Neural cell (in vitro differentiated cells): ENCODE data around the gene RNF169.
A peak's percentile ranks its signal among the peaks of the same experiment; 100 is the strongest.

Experiments used
- EP300 ChIP-seq: fragments of 450-650 bp; conservative IDR thresholded peaks from 2 replicates; pipeline ENCODE4 v1.6.1; 2014; ENCODE audit warnings: antibody characterized with exemption, mild to moderate bottlenecking, moderate library complexity; ENCODE audit not compliant: poor library complexity, severe bottlenecking
- EZH2 ChIP-seq: fragments of 200-600, 300-800 bp; shearing (Covaris generic), sonication (generic); IDR thresholded peaks from 2 replicates; pipeline ENCODE4 v1.6.1; 2014; ENCODE audit warnings: antibody characterized with exemption, low read length, borderline replicate concordance, mild to moderate bottlenecking; ENCODE audit not compliant: insufficient read depth, poor library complexity, severe bottlenecking
- MXI1 ChIP-seq: fragments of 450-650 bp; conservative IDR thresholded peaks from 2 replicates; pipeline ENCODE4 v1.6.1; 2014; ENCODE audit warnings: antibody characterized with exemption, mild to moderate bottlenecking; ENCODE audit not compliant: poor library complexity, severe bottlenecking
- POLR2AphosphoS5 ChIP-seq: IDR thresholded peaks from 2 replicates; pipeline ENCODE4 v1.6.1; 2012
- RAD21 ChIP-seq: fragments of 450-650 bp; conservative IDR thresholded peaks from 2 replicates; pipeline ENCODE4 v1.6.1; 2014; ENCODE audit warnings: antibody characterized with exemption, mild to moderate bottlenecking, moderate library complexity
- SMC3 ChIP-seq: fragments of 450-650 bp; conservative IDR thresholded peaks from 2 replicates; pipeline ENCODE4 v1.6.1; 2014; ENCODE audit warnings: antibody characterized with exemption, mild to moderate bottlenecking, moderate library complexity; ENCODE audit not compliant: poor library complexity
- TAF1 ChIP-seq: IDR thresholded peaks from 2 replicates; pipeline ENCODE4 v1.6.1; 2012; ENCODE audit warnings: low read depth
- TF ChIP-seq, protein P1 (sequence below): fragments of 450-650 bp; IDR thresholded peaks from 2 replicates; pipeline ENCODE4 v1.5.1; 2014; ENCODE audit warnings: antibody characterized with exemption, mild to moderate bottlenecking, moderate library complexity; ENCODE audit not compliant: poor library complexity, severe bottlenecking
- TF ChIP-seq, protein P2 (sequence below): IDR thresholded peaks from 2 replicates; pipeline ENCODE4 v1.6.1; 2012; ENCODE audit warnings: borderline replicate concordance

DNA sequence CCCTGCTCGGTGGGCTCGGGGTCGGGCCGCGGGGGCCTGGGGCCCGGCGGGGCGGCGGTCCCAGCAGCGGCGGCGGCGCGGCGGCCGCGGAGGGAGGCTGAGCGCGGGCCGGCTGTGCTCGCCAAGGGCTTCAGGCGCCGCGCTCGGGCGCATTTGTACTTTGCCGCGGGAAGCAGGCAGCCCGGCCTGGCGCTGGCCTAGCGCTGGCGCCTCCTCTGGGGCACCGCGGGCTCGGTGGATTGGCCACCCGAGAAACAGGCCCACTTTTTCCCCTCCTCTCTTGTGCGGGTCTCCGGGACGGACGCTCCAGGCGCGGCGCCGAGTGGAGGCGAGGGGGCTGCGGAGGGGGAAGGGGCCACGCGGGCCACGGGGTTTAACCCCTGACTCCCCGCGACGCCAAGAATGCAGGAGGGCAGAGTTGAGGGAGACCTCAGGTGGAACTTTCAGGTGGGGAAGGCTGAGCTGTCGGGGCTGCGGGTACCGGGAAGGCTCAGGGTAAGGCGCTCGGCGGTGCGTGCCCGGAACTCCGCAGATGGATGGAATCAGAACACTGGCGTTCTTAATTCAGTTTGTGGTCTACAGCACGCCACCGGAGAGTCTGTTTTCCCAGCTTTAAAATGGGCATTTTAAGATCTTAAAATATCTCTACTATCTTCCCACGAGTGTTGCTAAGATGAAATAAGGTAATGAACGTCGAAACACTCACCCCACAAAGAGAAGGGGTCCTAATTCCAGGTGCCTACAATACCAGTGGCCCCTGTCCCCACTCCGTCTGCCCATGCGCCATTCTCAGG, 17.2 kb upstream of the RNF169 start, which contains the start of gene CHRDL2:
- TF ChIP-seq, protein P1, sequence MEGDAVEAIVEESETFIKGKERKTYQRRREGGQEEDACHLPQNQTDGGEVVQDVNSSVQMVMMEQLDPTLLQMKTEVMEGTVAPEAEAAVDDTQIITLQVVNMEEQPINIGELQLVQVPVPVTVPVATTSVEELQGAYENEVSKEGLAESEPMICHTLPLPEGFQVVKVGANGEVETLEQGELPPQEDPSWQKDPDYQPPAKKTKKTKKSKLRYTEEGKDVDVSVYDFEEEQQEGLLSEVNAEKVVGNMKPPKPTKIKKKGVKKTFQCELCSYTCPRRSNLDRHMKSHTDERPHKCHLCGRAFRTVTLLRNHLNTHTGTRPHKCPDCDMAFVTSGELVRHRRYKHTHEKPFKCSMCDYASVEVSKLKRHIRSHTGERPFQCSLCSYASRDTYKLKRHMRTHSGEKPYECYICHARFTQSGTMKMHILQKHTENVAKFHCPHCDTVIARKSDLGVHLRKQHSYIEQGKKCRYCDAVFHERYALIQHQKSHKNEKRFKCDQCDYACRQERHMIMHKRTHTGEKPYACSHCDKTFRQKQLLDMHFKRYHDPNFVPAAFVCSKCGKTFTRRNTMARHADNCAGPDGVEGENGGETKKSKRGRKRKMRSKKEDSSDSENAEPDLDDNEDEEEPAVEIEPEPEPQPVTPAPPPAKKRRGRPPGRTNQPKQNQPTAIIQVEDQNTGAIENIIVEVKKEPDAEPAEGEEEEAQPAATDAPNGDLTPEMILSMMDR, result peak; percentile 15
- TF ChIP-seq POLR2AphosphoS5 (no peak), EZH2 (no peak), EP300 (no peak), MXI1 (no peak), SMC3 (no peak), TAF1 (no peak), RAD21 (no peak)
- TF ChIP-seq, protein P2, sequence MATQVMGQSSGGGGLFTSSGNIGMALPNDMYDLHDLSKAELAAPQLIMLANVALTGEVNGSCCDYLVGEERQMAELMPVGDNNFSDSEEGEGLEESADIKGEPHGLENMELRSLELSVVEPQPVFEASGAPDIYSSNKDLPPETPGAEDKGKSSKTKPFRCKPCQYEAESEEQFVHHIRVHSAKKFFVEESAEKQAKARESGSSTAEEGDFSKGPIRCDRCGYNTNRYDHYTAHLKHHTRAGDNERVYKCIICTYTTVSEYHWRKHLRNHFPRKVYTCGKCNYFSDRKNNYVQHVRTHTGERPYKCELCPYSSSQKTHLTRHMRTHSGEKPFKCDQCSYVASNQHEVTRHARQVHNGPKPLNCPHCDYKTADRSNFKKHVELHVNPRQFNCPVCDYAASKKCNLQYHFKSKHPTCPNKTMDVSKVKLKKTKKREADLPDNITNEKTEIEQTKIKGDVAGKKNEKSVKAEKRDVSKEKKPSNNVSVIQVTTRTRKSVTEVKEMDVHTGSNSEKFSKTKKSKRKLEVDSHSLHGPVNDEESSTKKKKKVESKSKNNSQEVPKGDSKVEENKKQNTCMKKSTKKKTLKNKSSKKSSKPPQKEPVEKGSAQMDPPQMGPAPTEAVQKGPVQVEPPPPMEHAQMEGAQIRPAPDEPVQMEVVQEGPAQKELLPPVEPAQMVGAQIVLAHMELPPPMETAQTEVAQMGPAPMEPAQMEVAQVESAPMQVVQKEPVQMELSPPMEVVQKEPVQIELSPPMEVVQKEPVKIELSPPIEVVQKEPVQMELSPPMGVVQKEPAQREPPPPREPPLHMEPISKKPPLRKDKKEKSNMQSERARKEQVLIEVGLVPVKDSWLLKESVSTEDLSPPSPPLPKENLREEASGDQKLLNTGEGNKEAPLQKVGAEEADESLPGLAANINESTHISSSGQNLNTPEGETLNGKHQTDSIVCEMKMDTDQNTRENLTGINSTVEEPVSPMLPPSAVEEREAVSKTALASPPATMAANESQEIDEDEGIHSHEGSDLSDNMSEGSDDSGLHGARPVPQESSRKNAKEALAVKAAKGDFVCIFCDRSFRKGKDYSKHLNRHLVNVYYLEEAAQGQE, result no peak
